Smooth muscle cell of the brain vasculature (primary cell): ENCODE results near the gene SFMBT2.

Experiments used
- DNase-seq: peaks from one replicate; pipeline ENCODE4 v3.0.0-alpha.2; 2012; ENCODE audit warnings: low read depth, low spot score

Gene SFMBT2

GRCh38 chr10:7425691-7426090 is 14.9 kb upstream of the SFMBT2 start:
- no peak for DNase-seq

- DNase-seq = no peak
Measured at GRCh38 chr10:7424919-7425318, 14.1 kb upstream of the SFMBT2 start.

GRCh38 chr10:7424315-7424714 is 13.5 kb upstream of the SFMBT2 start:
- DNase-seq = no peak

- DNase-seq = no peak
Measured at GRCh38 chr10:7423521-7423920, 12.7 kb upstream of the SFMBT2 start.

- DNase-seq = no peak
Measured at GRCh38 chr10:7421526-7421925, 10.7 kb upstream of the SFMBT2 start.

- DNase-seq = no peak
Measured at GRCh38 chr10:7419998-7420397, 9.2 kb upstream of the SFMBT2 start.

- DNase-seq = no peak
Measured at GRCh38 chr10:7417807-7418206, 7.0 kb upstream of the SFMBT2 start.

GRCh38 chr10:7417103-7417623 is 6.3 kb upstream of the SFMBT2 start:
- no peak for DNase-seq

GRCh38 chr10:7414766-7415165 is 3.9 kb upstream of the SFMBT2 start:
- no peak for DNase-seq

GRCh38 chr10:7412928-7413282 is 2.1 kb upstream of the SFMBT2 start:
- no peak for DNase-seq

- DNase-seq = no peak
Measured at GRCh38 chr10:7412237-7412927, 1.5 kb upstream of the SFMBT2 start.

GRCh38 chr10:7411671-7412128 is 866 bp upstream of the SFMBT2 start:
- DNase-seq = no peak

- DNase-seq = no peak
Measured at GRCh38 chr10:7410301-7410861, 453 bp downstream of the SFMBT2 start.

- no peak for DNase-seq
Measured at GRCh38 chr10:7409732-7410168, 1.1 kb downstream of the SFMBT2 start.

- no peak for DNase-seq
Measured at GRCh38 chr10:7409045-7409731, 1.6 kb downstream of the SFMBT2 start.

GRCh38 chr10:7408291-7409044 is 2.4 kb downstream of the SFMBT2 start:
- no peak for DNase-seq

- DNase-seq = no peak
Measured at GRCh38 chr10:7407368-7408290, 3.2 kb downstream of the SFMBT2 start.

GRCh38 chr10:7406712-7407333 is 4.0 kb downstream of the SFMBT2 start:
- DNase-seq = no peak

- no peak for DNase-seq
Measured at GRCh38 chr10:7405637-7406036, 5.2 kb downstream of the SFMBT2 start.

- no peak for DNase-seq
Measured at GRCh38 chr10:7403620-7404019, 7.2 kb downstream of the SFMBT2 start.
